GM18507 (cell line): ENCODE results near the gene PIK3R1.
A peak's percentile ranks its signal among the peaks of the same experiment; 100 is the strongest.

Experiments
- DNase-seq: peaks from one replicate; pipeline ENCODE4 v3.0.0; 2011; ENCODE audit warnings: low read depth; ENCODE audit not compliant: insufficient read length; ENCODE audit errors: extremely low spot score
- FAIRE-seq: peaks from 2 replicates; lab custom pipeline; 2011; peaks lifted over from hg19 to GRCh38; lab: Jason Lieb, UNC

Gene PIK3R1

GRCh38 chr5:68264024-68264956 lies 48.7 kb downstream of the PIK3R1 start:
- FAIRE-seq (peak; percentile 46), DNase-seq (no peak)

GRCh38 chr5:68265347-68265746 lies 49.8 kb downstream of the PIK3R1 start:
- FAIRE-seq (no peak), DNase-seq (no peak)

- FAIRE-seq, result no peak
Measured at GRCh38 chr5:68265822-68266395, 50.4 kb downstream of the PIK3R1 start.

GRCh38 chr5:68266457-68266856 lies 50.9 kb downstream of the PIK3R1 start:
- DNase-seq (no peak), FAIRE-seq (peak; percentile 35)

More at GRCh38 chr5:68265822-68266395, 50.4 kb downstream of the PIK3R1 start:
- DNase-seq, result no peak

- FAIRE-seq (peak; percentile 51), DNase-seq (no peak)
Measured at GRCh38 chr5:68267066-68267465, 51.5 kb downstream of the PIK3R1 start.

- FAIRE-seq, result peak; percentile 26
- no peak for DNase-seq
Measured at GRCh38 chr5:68268101-68268851, 52.7 kb downstream of the PIK3R1 start.

GRCh38 chr5:68268852-68269130 lies 53.2 kb downstream of the PIK3R1 start:
- no peak for FAIRE-seq
- DNase-seq, result no peak

GRCh38 chr5:68269820-68270219 lies 54.3 kb downstream of the PIK3R1 start:
- FAIRE-seq (no peak), DNase-seq (no peak)

GRCh38 chr5:68270399-68270975 lies 54.9 kb downstream of the PIK3R1 start:
- FAIRE-seq (no peak), DNase-seq (no peak)

- DNase-seq, result no peak
- FAIRE-seq, result no peak
Measured at GRCh38 chr5:68271124-68271523, 55.6 kb downstream of the PIK3R1 start.

GRCh38 chr5:68272289-68272688 lies 56.7 kb downstream of the PIK3R1 start:
- peak; percentile 49 for FAIRE-seq
- no peak for DNase-seq

- DNase-seq, result no peak
- FAIRE-seq, result peak; percentile 81
Measured at GRCh38 chr5:68273717-68274409, 58.3 kb downstream of the PIK3R1 start.

GRCh38 chr5:68274847-68275651 lies 59.5 kb downstream of the PIK3R1 start:
- DNase-seq, result no peak
- FAIRE-seq, result peak; percentile 82

- DNase-seq (no peak), FAIRE-seq (no peak)
Measured at GRCh38 chr5:68276740-68277139, 61.2 kb downstream of the PIK3R1 start.

- DNase-seq, result no peak
- no peak for FAIRE-seq
Measured at GRCh38 chr5:68277431-68277830, 61.9 kb downstream of the PIK3R1 start.

GRCh38 chr5:68279984-68280383 lies 64.4 kb downstream of the PIK3R1 start:
- FAIRE-seq (no peak), DNase-seq (no peak)

- DNase-seq, result no peak
- no peak for FAIRE-seq
Measured at GRCh38 chr5:68282001-68282400, 66.4 kb downstream of the PIK3R1 start.

- FAIRE-seq, result no peak
- DNase-seq, result no peak
Measured at GRCh38 chr5:68283766-68284165, 68.2 kb downstream of the PIK3R1 start.
